Spleen (tissue), 7 donors: ENCODE data around the gene JMJD1C.

Source experiments
- POLR2A ChIP-seq, 3 donors: fragments of 450-650 bp; IDR thresholded peaks; one replicate each; pipeline ENCODE4 v1.5.1; 2017; ENCODE audit warnings: antibody characterized with exemption in 3 of 3, mild to moderate bottlenecking in 1 of 3
- TF ChIP-seq, protein P1 (sequence below), 11 experiments: fragments of 200-600 bp in 7 of 11; fragments of 450-650 bp in 4 of 11; sonication (generic) in 4 of 11; IDR thresholded peaks in 8 of 11; conservative IDR thresholded peaks in 3 of 11; 1 replicate in 7 of 11; 2 replicates in 4 of 11; pipeline versions ENCODE4 v1.4.0 to v1.8.0; 2016 to 2021; ENCODE audit warnings: antibody characterized with exemption in 11 of 11, inconsistent platforms in 4 of 11, mild to moderate bottlenecking in 1 of 11
- donor health status: DM: no; HTN: no; CAD: no; lungs with moderate emphysema.
- donor health status: DM: no; HTN: no; CAD: no.
- donor health status: DM: no; HTN: no; CAD: no.

- TF ChIP-seq, protein P1, sequence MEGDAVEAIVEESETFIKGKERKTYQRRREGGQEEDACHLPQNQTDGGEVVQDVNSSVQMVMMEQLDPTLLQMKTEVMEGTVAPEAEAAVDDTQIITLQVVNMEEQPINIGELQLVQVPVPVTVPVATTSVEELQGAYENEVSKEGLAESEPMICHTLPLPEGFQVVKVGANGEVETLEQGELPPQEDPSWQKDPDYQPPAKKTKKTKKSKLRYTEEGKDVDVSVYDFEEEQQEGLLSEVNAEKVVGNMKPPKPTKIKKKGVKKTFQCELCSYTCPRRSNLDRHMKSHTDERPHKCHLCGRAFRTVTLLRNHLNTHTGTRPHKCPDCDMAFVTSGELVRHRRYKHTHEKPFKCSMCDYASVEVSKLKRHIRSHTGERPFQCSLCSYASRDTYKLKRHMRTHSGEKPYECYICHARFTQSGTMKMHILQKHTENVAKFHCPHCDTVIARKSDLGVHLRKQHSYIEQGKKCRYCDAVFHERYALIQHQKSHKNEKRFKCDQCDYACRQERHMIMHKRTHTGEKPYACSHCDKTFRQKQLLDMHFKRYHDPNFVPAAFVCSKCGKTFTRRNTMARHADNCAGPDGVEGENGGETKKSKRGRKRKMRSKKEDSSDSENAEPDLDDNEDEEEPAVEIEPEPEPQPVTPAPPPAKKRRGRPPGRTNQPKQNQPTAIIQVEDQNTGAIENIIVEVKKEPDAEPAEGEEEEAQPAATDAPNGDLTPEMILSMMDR (IDR thresholded peaks at IDR 0.05 in 8 of 11, conservative IDR thresholded peaks at IDR 0.05 in 3 of 11) = no peak
- no peak for TF ChIP-seq POLR2A (IDR thresholded peaks at IDR 0.05)
Measured at GRCh38 chr10:63496561-63496960, 30.8 kb upstream of the JMJD1C start.
